Neural progenitor cell (in vitro differentiated cells): Measurements from ENCODE around the gene LHB.
"Not testable (repeated sequence)": the region's sequence is repeated elsewhere in the genome, so short reads cannot be mapped to it uniquely, and the experiment has no call there.

Experiments
- EZH2 ChIP-seq: fragments of 200-600 bp; sonication (generic); IDR thresholded peaks from 2 replicates; pipeline ENCODE4 v1.6.1; 2017; ENCODE audit warnings: antibody characterized with exemption, mild to moderate bottlenecking, moderate library complexity
- TF ChIP-seq, protein P1 (sequence below): fragments of 200-600 bp; sonication (generic); IDR thresholded peaks from 2 replicates; pipeline ENCODE4 v1.5.1; 2017; ENCODE audit warnings: antibody characterized with exemption, mild to moderate bottlenecking

- TF ChIP-seq, protein P1, sequence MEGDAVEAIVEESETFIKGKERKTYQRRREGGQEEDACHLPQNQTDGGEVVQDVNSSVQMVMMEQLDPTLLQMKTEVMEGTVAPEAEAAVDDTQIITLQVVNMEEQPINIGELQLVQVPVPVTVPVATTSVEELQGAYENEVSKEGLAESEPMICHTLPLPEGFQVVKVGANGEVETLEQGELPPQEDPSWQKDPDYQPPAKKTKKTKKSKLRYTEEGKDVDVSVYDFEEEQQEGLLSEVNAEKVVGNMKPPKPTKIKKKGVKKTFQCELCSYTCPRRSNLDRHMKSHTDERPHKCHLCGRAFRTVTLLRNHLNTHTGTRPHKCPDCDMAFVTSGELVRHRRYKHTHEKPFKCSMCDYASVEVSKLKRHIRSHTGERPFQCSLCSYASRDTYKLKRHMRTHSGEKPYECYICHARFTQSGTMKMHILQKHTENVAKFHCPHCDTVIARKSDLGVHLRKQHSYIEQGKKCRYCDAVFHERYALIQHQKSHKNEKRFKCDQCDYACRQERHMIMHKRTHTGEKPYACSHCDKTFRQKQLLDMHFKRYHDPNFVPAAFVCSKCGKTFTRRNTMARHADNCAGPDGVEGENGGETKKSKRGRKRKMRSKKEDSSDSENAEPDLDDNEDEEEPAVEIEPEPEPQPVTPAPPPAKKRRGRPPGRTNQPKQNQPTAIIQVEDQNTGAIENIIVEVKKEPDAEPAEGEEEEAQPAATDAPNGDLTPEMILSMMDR: not testable (repeated sequence)
- not testable (repeated sequence) for TF ChIP-seq EZH2
Observed at GRCh38 chr19:49029749-49030148, 12.9 kb upstream of the LHB start.
